22Rv1 (cell line): ENCODE results near the gene ELOVL7.

Experiments
- ZFX ChIP-seq: fragments of 450-650 bp; IDR thresholded peaks from 2 replicates; pipeline ENCODE4 v1.6.1; 2017; ENCODE audit warnings: antibody characterized with exemption, borderline replicate concordance
- TF ChIP-seq, protein P1 (sequence below): fragments of 450-650 bp; IDR thresholded peaks from 2 replicates; pipeline ENCODE4 v1.5.1; 2017; ENCODE audit warnings: mild to moderate bottlenecking

DNA sequence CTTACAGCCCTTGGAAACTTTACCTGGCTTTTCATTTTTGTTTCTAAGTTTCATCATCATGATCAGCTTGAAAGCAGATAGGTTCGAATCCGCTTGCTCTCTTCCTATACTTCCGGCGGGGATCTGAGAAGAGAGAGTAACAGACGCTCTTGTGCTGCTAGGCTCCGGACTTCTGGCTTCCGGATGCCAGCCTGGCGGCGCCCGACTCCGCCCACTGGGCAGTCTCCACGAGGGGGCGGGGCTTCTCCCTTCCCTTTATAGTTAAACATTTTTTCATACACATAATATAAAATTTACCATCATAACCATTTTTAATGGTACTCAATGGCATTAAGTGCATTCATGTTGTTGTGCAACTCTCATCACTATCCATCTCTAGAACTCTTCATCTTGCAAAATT lies 49.5 kb upstream of the ELOVL7 start:
- TF ChIP-seq, protein P1, sequence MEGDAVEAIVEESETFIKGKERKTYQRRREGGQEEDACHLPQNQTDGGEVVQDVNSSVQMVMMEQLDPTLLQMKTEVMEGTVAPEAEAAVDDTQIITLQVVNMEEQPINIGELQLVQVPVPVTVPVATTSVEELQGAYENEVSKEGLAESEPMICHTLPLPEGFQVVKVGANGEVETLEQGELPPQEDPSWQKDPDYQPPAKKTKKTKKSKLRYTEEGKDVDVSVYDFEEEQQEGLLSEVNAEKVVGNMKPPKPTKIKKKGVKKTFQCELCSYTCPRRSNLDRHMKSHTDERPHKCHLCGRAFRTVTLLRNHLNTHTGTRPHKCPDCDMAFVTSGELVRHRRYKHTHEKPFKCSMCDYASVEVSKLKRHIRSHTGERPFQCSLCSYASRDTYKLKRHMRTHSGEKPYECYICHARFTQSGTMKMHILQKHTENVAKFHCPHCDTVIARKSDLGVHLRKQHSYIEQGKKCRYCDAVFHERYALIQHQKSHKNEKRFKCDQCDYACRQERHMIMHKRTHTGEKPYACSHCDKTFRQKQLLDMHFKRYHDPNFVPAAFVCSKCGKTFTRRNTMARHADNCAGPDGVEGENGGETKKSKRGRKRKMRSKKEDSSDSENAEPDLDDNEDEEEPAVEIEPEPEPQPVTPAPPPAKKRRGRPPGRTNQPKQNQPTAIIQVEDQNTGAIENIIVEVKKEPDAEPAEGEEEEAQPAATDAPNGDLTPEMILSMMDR: no peak
- no peak for TF ChIP-seq ZFX
